T follicular helper cell (primary cell): ENCODE results near the gene CASP9.
"Not testable (repeated sequence)": the region's sequence is repeated elsewhere in the genome, so short reads cannot be mapped to it uniquely, and the experiment has no call there.

Experiments used
- DNase-seq: peaks from one replicate; pipeline ENCODE4 v3.0.0-alpha.2; 2020; ENCODE audit warnings: low read depth

CASP9 gene

GRCh38 chr1:15469361-15469760 lies 54.7 kb downstream of the CASP9 start:
- DNase-seq, result no peak

GRCh38 chr1:15468145-15468544 lies 55.9 kb downstream of the CASP9 start:
- no peak for DNase-seq

- not testable (repeated sequence) for DNase-seq
Observed at GRCh38 chr1:15466955-15467625, 56.9 kb downstream of the CASP9 start.

DNA sequence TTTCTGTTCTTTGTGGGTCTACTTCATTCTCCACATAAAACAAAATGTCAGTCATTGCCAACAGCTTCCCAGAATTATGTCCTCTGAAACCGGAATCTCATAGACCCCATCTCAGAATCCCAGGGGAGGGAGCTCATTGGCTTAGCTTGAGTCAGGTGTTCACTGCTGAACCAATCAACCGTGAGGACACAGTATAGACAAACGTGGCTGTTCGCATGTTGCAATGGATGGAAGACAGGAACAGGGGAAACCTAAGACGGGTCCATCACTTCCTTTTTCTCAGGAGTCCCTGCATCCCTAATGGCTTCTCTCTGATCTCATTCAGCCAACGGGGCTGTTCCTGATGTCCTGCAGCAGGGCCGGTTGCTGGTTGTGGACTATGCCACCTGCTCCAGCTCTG lies 58.3 kb downstream of the CASP9 start:
- no peak for DNase-seq

DNA sequence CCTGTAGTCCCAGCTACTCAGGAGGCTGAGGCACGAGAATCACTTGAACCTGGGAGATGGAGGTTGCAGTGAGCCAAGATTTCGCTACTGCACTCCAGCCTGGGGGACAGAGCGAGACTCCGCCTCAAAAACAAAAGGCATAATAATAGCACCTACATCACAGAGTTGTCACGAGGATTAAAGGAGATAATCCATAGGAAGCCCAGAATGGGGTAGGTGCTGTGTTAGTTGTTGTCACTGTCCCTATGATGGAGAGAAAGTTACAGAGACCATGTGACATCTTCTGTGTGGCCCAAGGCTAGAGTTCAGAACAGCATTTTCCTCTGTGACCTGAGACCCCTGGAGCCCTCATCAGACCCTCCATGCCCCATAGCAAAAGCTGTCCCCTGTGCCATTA lies 60.1 kb downstream of the CASP9 start:
- not testable (repeated sequence) for DNase-seq

- DNase-seq, result not testable (repeated sequence)
Observed at GRCh38 chr1:15463064-15463800, 60.8 kb downstream of the CASP9 start.

GRCh38 chr1:15460708-15461095 lies 63.3 kb downstream of the CASP9 start:
- no peak for DNase-seq

- no peak for DNase-seq
Observed at GRCh38 chr1:15459771-15460707, 64.0 kb downstream of the CASP9 start.

DNA sequence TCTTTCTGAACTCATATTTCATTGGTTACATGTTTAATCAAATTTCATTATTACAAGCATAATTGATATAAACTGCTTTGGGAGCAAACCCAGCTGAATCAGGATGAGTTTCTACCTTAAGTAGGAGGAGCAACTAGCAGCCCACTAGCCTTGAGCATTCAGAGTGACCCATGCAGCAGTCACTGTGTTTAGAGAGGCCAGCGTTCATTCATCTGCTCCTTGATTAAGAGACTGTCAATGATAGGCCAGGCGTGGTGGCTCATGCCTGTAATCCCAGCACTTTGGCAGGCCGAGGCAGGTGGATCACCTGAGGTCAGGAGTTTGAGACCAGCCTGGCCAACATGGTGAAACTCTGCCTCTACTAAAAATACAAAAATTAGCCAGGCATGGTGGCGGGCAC lies 65.6 kb downstream of the CASP9 start:
- DNase-seq, result not testable (repeated sequence)

GRCh38 chr1:15457585-15457984 lies 66.4 kb downstream of the CASP9 start:
- no peak for DNase-seq

GRCh38 chr1:15456313-15456954 lies 67.6 kb downstream of the CASP9 start, which contains the start of gene CELA2A:
Gene CELA2A, plus strand, starts transcription at chr1:15456732. Its CDS starts 22 bp downstream, at chr1:15456754.
- no peak for DNase-seq

DNA sequence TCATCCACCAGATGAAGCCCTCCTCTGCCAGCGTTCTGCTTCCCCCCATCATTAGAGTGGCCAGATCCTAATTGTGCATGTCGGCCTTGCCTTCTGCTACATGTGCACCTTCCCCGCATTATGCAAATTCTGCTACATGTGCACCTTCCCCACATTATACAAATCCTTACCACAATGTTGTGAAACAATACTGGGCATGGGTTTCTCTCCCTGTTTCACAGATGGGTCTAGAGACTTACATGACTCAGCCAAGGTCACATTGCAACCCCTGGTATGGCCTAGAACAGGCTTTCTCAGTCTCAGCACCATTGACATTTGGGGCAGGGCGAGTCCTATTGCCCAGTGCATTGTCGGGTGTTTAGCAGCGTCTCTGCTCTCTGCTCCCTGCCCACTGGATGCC lies 68.5 kb downstream of the CASP9 start:
- no peak for DNase-seq

- no peak for DNase-seq
Observed at GRCh38 chr1:15454256-15454655, 69.8 kb downstream of the CASP9 start.

- DNase-seq, result no peak
Observed at GRCh38 chr1:15453734-15454133, 70.3 kb downstream of the CASP9 start.

DNA sequence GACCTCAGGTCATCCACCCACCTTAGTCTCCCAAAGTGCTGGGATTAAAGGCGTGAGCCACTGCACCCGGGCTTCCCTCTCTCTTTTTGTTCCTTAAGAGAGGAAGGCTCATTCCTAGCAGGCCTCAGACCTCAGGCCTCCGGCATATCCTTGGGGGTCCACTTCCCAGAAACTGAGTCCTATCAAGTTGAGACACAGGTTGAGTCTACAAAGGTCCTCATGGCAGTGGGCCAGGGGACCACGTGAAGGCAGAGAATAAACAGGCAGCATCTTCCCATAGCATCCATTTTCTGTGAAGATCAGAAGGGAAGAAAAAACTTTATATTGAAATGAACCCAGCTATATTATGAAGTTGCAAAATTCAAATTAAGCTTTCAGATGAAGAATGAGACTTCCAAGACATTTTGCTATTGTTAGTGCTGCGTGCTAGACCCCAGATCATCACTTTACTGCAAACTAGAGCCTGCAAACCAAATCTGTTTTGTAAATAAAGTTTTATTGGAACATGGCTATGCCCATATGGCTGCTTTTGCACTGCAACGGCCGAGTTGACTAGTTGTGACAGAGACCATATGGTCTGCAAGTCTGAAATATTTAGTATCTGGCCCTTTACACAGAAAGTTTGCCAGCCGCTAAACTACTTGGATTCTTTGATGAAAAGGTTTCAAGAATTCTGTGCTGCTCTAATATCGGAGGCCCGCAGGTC lies 71.0 kb downstream of the CASP9 start:
- no peak for DNase-seq

GRCh38 chr1:15452216-15452615 lies 71.8 kb downstream of the CASP9 start:
- DNase-seq, result no peak

- no peak for DNase-seq
Observed at GRCh38 chr1:15451014-15451722, 72.8 kb downstream of the CASP9 start.

- DNase-seq, result no peak
Observed at GRCh38 chr1:15449567-15449966, 74.4 kb downstream of the CASP9 start.

- no peak for DNase-seq
Observed at GRCh38 chr1:15448877-15449462, 75.0 kb downstream of the CASP9 start.

- no peak for DNase-seq
Observed at GRCh38 chr1:15446212-15446611, 77.8 kb downstream of the CASP9 start.
